HEK293 (cell line): ENCODE data around the gene CCDC77.

Experiments
- CTCF ChIA-PET: fragments of 350-600 bp; formaldehyde crosslinking; extraction: SDS; loops from one replicate; lab custom pipeline; 2021; ENCODE audit warnings: antibody characterized with exemption; lab: Yijun Ruan, JAX
- POLR2A ChIA-PET: fragments of 300-600 bp; formaldehyde crosslinking; extraction: SDS; loops from one replicate; lab custom pipeline; 2020; ENCODE audit warnings: antibody characterized with exemption, inconsistent platforms; lab: Yijun Ruan, JAX
- H3K27ac ChIP-seq: fragments of 200-500 bp; sonication (Bioruptor generic); 2 replicates; pipeline ENCODE4 v1.5.1; 2014; ENCODE audit warnings: low read depth, low read length, control low read depth, inconsistent platforms; ENCODE audit errors: extremely low read depth
- H3K36me3 ChIP-seq, 2 experiments: fragments of 200-500 bp in 1 of 2; sonication (Bioruptor generic) in 1 of 2; 1 replicate in 1 of 2; 2 replicates in 1 of 2; pipeline ENCODE4 v1.5.1; 2014 to 2017; ENCODE audit warnings: inconsistent platforms in 2 of 2, low read length in 2 of 2; ENCODE audit not compliant: control insufficient read depth in 2 of 2, insufficient read depth in 1 of 2
- H3K4me1 ChIP-seq: fragments of 200-500 bp; sonication (Bioruptor generic); 2 replicates; pipeline ENCODE4 v1.5.1; 2014; ENCODE audit warnings: mild to moderate bottlenecking, low read length, inconsistent platforms; ENCODE audit not compliant: control insufficient read depth, insufficient read depth
- H3K4me3 ChIP-seq: 2 replicates; pipeline ENCODE4 v1.5.1; 2011; ENCODE audit warnings: low read depth, mild to moderate bottlenecking, control low read depth, low read length, moderate library complexity
- H3K9me3 ChIP-seq: fragments of 200-500 bp; sonication (Bioruptor generic); 2 replicates; pipeline ENCODE4 v1.5.1; 2014; ENCODE audit warnings: low read depth, low read length, inconsistent platforms; ENCODE audit not compliant: control insufficient read depth, insufficient read depth
- EGR2 ChIP-seq: fragments of 450-650 bp; formaldehyde crosslinking; IDR thresholded peaks from 2 replicates; pipeline ENCODE4 v1.5.1; 2016; ENCODE audit warnings: low read depth, missing biosample characterization, missing genetic modification characterization
- GLIS1 ChIP-seq: fragments of 450-650 bp; formaldehyde crosslinking; IDR thresholded peaks from 2 replicates; pipeline ENCODE4 v1.5.1; 2016; ENCODE audit warnings: missing biosample characterization, missing genetic modification characterization
- HOXA7 ChIP-seq: sonication (generic); formaldehyde crosslinking; IDR thresholded peaks from 2 replicates; pipeline ENCODE4 v1.8.1; 2022; ENCODE audit warnings: missing genetic modification reagents, borderline replicate concordance
- IKZF3 ChIP-seq: fragments of 450-650 bp; IDR thresholded peaks from 2 replicates; pipeline ENCODE4 v1.5.0; 2018; ENCODE audit warnings: missing biosample characterization, mild to moderate bottlenecking, missing genetic modification characterization, moderate library complexity
- OSR2 ChIP-seq: fragments of 450-650 bp; formaldehyde crosslinking; IDR thresholded peaks from 2 replicates; pipeline ENCODE4 v1.5.1; 2016; ENCODE audit warnings: missing biosample characterization, missing genetic modification characterization
- PRDM1 ChIP-seq: fragments of 450-650 bp; formaldehyde crosslinking; IDR thresholded peaks from 2 replicates; pipeline ENCODE4; 2016; ENCODE audit warnings: missing biosample characterization, missing genetic modification characterization
- PRDM4 ChIP-seq: fragments of 450-650 bp; formaldehyde crosslinking; IDR thresholded peaks from 2 replicates; pipeline ENCODE4 v1.5.1; 2017; ENCODE audit warnings: missing biosample characterization, missing genetic modification characterization
- SALL2 ChIP-seq: fragments of 450-650 bp; formaldehyde crosslinking; IDR thresholded peaks from 2 replicates; pipeline ENCODE4 v1.5.0; 2017; ENCODE audit warnings: missing biosample characterization, mild to moderate bottlenecking, missing genetic modification characterization, borderline replicate concordance
- SP7 ChIP-seq: fragments of 450-650 bp; formaldehyde crosslinking; IDR thresholded peaks from 2 replicates; pipeline ENCODE4 v1.5.1; 2016; ENCODE audit warnings: missing biosample characterization, missing genetic modification characterization
- TCF7L2 ChIP-seq: IDR thresholded peaks from 2 replicates; pipeline ENCODE4 v1.6.1; 2011; ENCODE audit warnings: low read depth, mild to moderate bottlenecking, inconsistent platforms, low read length, moderate library complexity, borderline replicate concordance
- YY2 ChIP-seq: fragments of 450-650 bp; formaldehyde crosslinking; IDR thresholded peaks from 2 replicates; pipeline ENCODE4 v1.5.1; 2016; ENCODE audit warnings: missing biosample characterization, missing genetic modification characterization
- ZBTB17 ChIP-seq: fragments of 450-650 bp; formaldehyde crosslinking; IDR thresholded peaks from 2 replicates; pipeline ENCODE4 v1.5.1; 2016; ENCODE audit warnings: missing biosample characterization, missing genetic modification characterization
- ZBTB48 ChIP-seq: fragments of 450-650 bp; formaldehyde crosslinking; IDR thresholded peaks from 2 replicates; pipeline ENCODE4 v1.5.1; 2016; ENCODE audit warnings: missing biosample characterization, missing genetic modification characterization
- ZFHX2 ChIP-seq: fragments of 450-650 bp; formaldehyde crosslinking; conservative IDR thresholded peaks from 2 replicates; pipeline ENCODE4 v1.5.1; 2016; ENCODE audit warnings: missing biosample characterization, missing genetic modification characterization
- ZFP3 ChIP-seq: fragments of 450-650 bp; formaldehyde crosslinking; IDR thresholded peaks from 2 replicates; pipeline ENCODE4 v1.5.1; 2016; ENCODE audit warnings: low read depth, missing biosample characterization, missing genetic modification characterization
- ZFP41 ChIP-seq: fragments of 450-650 bp; formaldehyde crosslinking; IDR thresholded peaks from 2 replicates; pipeline ENCODE4 v1.5.1; 2016; ENCODE audit warnings: missing biosample characterization, missing genetic modification characterization, borderline replicate concordance
- ZNF16 ChIP-seq: fragments of 450-650 bp; formaldehyde crosslinking; IDR thresholded peaks from 2 replicates; pipeline ENCODE4 v1.5.1; 2016; ENCODE audit warnings: low read depth, missing biosample characterization, missing genetic modification characterization
- ZNF169 ChIP-seq: fragments of 450-650 bp; formaldehyde crosslinking; IDR thresholded peaks from 2 replicates; pipeline ENCODE4 v1.5.1; 2016; ENCODE audit warnings: missing biosample characterization, missing genetic modification characterization
- ZNF175 ChIP-seq: fragments of 450-650 bp; formaldehyde crosslinking; IDR thresholded peaks from 2 replicates; pipeline ENCODE4 v1.5.1; 2016; ENCODE audit warnings: missing biosample characterization, missing genetic modification characterization
- ZNF239 ChIP-seq: fragments of 450-650 bp; formaldehyde crosslinking; IDR thresholded peaks from 2 replicates; pipeline ENCODE4 v1.5.1; 2016; ENCODE audit warnings: missing biosample characterization, missing genetic modification characterization
- ZNF302 ChIP-seq: fragments of 450-650 bp; formaldehyde crosslinking; IDR thresholded peaks from 2 replicates; pipeline ENCODE4 v1.5.1; 2016; ENCODE audit warnings: missing biosample characterization, missing genetic modification characterization, low read depth
- ZNF341 ChIP-seq: fragments of 450-650 bp; formaldehyde crosslinking; IDR thresholded peaks from 2 replicates; pipeline ENCODE4; 2016; ENCODE audit warnings: low read depth, missing biosample characterization, missing genetic modification characterization
- ZNF391 ChIP-seq: fragments of 450-650 bp; formaldehyde crosslinking; IDR thresholded peaks from 2 replicates; pipeline ENCODE4 v1.5.1; 2016; ENCODE audit warnings: low read depth, missing biosample characterization, missing genetic modification characterization, borderline replicate concordance
- ZNF423 ChIP-seq: fragments of 450-650 bp; formaldehyde crosslinking; IDR thresholded peaks from 2 replicates; pipeline ENCODE4 v1.5.1; 2016; ENCODE audit warnings: missing biosample characterization, missing genetic modification characterization
- ZNF530 ChIP-seq: fragments of 450-650 bp; formaldehyde crosslinking; IDR thresholded peaks from 2 replicates; pipeline ENCODE4 v1.5.1; 2016; ENCODE audit warnings: low read depth, missing biosample characterization, missing genetic modification characterization
- ZNF600 ChIP-seq: fragments of 450-650 bp; formaldehyde crosslinking; IDR thresholded peaks from 2 replicates; pipeline ENCODE4 v1.5.1; 2016; ENCODE audit warnings: missing biosample characterization, missing genetic modification characterization
- ZNF621 ChIP-seq: fragments of 450-650 bp; formaldehyde crosslinking; IDR thresholded peaks from 2 replicates; pipeline ENCODE4 v1.5.1; 2017; ENCODE audit warnings: missing biosample characterization, missing genetic modification characterization
- ZNF670 ChIP-seq: fragments of 450-650 bp; formaldehyde crosslinking; IDR thresholded peaks from 2 replicates; pipeline ENCODE4 v1.5.1; 2016; ENCODE audit warnings: missing biosample characterization, missing genetic modification characterization, low read depth
- ZNF777 ChIP-seq: fragments of 450-650 bp; formaldehyde crosslinking; IDR thresholded peaks from 2 replicates; pipeline ENCODE4 v1.5.1; 2017; ENCODE audit warnings: missing biosample characterization, missing genetic modification characterization, borderline replicate concordance
- TF ChIP-seq, protein P1 (sequence below): fragments of 450-650 bp; formaldehyde crosslinking; IDR thresholded peaks from 2 replicates; pipeline ENCODE4 v1.5.1; 2016; ENCODE audit warnings: missing biosample characterization, missing genetic modification characterization

Gene CCDC77

DNA sequence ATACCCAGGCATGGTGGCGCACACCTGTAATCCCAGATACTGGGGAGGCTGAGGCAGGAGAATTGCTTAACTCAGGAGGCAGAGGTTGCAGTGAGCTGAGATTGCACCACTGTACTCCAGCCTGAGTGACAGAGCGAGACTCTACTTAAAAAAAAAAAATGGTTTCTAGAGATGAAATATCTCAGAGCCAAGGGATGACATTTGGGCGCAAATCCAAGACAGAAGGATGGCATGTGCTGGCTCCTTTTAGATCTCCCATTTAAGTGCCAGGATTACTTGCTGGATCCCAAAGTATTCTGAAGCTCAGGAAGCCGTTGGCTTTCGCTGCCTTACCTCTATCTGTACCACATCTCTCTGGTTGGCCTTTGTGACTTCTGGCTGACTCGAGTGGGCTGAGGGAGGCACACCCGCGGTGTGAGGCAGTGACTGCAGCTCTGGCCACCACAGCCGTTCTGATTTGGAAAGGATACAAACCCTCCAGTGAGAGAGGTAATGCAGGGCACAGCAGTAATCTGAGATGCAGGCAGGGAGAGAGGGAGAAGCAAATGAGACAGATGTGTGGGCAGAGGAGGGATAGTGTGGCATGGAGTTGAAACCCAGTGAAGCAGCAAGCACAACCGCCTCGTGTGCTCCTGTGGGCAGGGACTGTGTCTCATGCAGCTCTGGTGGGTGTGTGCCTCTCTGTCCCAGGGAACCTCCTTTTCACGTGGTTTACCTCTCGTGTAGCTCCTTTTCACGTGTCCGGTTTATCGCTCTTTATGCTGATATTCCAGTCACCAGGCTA lies 63.2 kb downstream of the CCDC77 start:
- ChIA-PET POLR2A (interaction anchor here (0.5 to 0.8 kb wide), 2 partner anchors 14 to 45 kb away, joined by 6 to 7 read pairs; no protein-coding TSS in a partner anchor), CTCF (interaction anchor here (0.6 to 4.5 kb wide), 5 partner anchors 11 to 287 kb away, joined by 3 to 35 read pairs (median 3); no protein-coding TSS in a partner anchor)
- H3K4me3 ChIP-seq, result no peak overlapping the region
- peaks cover 9% of the 10 kb centered on the region for H3K4me1 ChIP-seq
- no peaks in the 10 kb centered on the region for H3K36me3 ChIP-seq
- TF ChIP-seq ZNF16 (no peak), ZNF169 (no peak), ZNF670 (tag by site-specific recombination) (no peak), ZBTB17 (tag by site-specific recombination) (peak; percentile 44; the same call in 1 of the 2 replicates), ZBTB48 (tag by site-specific recombination) (peak; percentile 36; the same call in 1 of the 2 replicates), IKZF3 (tag by site-specific recombination) (0 out of 2 replicates have a peak, but pooled peaks have one; percentile 14), ZNF391 (tag by site-specific recombination) (0 out of 2 replicates have a peak, but pooled peaks have one; percentile 19), ZFHX2 (peak; percentile 97), PRDM4 (peak; percentile 50; the same call in 1 of the 2 replicates), GLIS1 (peak; percentile 62), SP7 (0 out of 2 replicates have a peak, but pooled peaks have one; percentile 17), EGR2 (tag by site-specific recombination) (peak; percentile 97), ZNF600 (tag by site-specific recombination) (peak; percentile 91), PRDM1 (peak; percentile 56; the same call in 1 of the 2 replicates), TCF7L2 (no peak)
- H3K9me3 ChIP-seq, result no peaks in the 10 kb centered on the region
- no peak overlapping the region for H3K27ac ChIP-seq

DNA sequence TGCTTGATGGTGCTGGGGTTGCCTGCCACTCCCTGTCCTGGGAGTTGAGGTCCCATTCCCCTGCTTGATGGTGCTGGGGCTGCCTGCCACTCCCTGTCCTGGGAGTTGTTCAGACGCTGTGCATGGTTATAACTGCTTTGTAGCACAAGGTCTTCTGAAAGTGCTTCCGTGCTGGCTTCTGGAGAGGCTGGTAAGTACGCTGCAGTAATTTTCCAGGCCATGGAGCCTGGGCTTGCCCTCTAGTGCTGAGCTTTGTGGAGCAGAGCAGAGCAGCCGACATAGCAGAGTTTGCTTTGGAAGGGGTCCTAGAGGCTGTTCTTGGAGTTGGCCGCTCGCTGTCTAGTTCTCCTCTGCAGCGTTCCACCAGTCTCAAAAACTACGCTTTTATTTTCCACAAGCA lies 64.6 kb downstream of the CCDC77 start:
- CTCF ChIA-PET, result interaction anchor here (1.2 to 2.1 kb wide), 3 partner anchors 12 to 24 kb away, joined by 7 to 11 read pairs (median 7); no protein-coding TSS in a partner anchor
- TF ChIP-seq ZFP3 (no peak), OSR2 (tag by site-specific recombination) (peak; percentile 77), ZNF600 (tag by site-specific recombination) (peak; percentile 61), ZNF341 (tag by site-specific recombination) (peak; percentile 41; the same call in 1 of the 2 replicates)
- TF ChIP-seq, all 188 proteins: peak for 3
- peaks cover 9% of the 10 kb centered on the region for H3K4me1 ChIP-seq
- POLR2A ChIA-PET, result no interaction called here
- no peaks in the 10 kb centered on the region; a peak in 1 of 3 replicates for H3K36me3 ChIP-seq
- H3K27ac ChIP-seq, result no peak overlapping the region
- no peak overlapping the region for H3K4me3 ChIP-seq
- no peaks in the 10 kb centered on the region for H3K9me3 ChIP-seq

DNA sequence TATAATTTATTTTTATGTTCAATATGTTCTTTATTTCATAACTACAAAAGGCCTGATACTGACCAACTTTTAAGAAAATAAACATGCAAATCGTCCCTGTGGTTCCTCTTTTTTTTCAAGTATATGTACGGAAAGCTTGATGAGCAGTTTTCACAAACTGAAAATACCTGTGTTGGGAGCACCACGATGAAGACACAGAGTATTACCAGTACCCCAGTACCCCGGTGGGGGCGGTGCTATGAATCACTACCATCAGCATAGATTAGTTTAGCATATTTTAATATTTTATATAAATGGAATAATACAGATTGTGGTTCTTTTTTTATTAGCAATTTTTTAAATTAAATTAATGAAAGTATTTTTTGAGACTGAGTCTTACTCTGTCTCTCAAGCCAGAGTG lies 65.3 kb downstream of the CCDC77 start:
- no peak overlapping the region for H3K27ac ChIP-seq
- ChIA-PET POLR2A (no interaction called here), CTCF (interaction anchor here (0.8 to 2.1 kb wide), 4 partner anchors 13 to 78 kb away, joined by 3 to 11 read pairs (median 7); no protein-coding TSS in a partner anchor)
- no peak for TF ChIP-seq ZNF530
- no peak for TF ChIP-seq ZNF777
- no peak for TF ChIP-seq YY2 (tag by site-specific recombination)
- TF ChIP-seq ZNF302 (tag by site-specific recombination), result no peak
- no peak for TF ChIP-seq ZNF239 (tag by site-specific recombination)
- no peak for TF ChIP-seq ZBTB48 (tag by site-specific recombination)
- TF ChIP-seq ZNF175 (tag by site-specific recombination), result no peak
- no peak for TF ChIP-seq ZFP41
- TF ChIP-seq ZNF621 (tag by site-specific recombination), result no peak
- TF ChIP-seq SALL2, result no peak
- TF ChIP-seq, protein P1, sequence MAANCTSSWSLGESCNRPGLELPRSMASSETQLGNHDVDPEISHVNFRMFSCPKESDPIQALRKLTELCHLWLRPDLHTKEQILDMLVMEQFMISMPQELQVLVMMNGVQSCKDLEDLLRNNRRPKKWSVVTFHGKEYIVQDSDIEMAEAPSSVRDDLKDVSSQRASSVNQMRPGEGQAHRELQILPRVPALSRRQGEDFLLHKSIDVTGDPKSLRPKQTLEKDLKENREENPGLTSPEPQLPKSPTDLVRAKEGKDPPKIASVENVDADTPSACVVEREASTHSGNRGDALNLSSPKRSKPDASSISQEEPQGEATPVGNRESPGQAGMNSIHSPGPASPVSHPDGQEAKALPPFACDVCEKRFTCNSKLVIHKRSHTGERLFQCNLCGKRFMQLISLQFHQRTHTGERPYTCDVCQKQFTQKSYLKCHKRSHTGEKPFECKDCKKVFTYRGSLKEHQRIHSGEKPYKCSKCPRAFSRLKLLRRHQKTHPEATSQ (tag by site-specific recombination), result no peak
- TF ChIP-seq ZNF423 (tag by site-specific recombination), result no peak
- TF ChIP-seq HOXA7 (CRISPR knock-in tag), result no peak

More for the DNA sequence above, 65.3 kb downstream of the CCDC77 start:
- Histone ChIP-seq H3K4me1 (peaks cover 9% of the 10 kb centered on the region), H3K9me3 (no peaks in the 10 kb centered on the region), H3K36me3 (no peaks in the 10 kb centered on the region; a peak in 1 of 3 replicates), H3K4me3 (no peak overlapping the region)
